ENCODE measurements around the gene CLDN34. TPM values are rescaled to one million over a fixed set of nuclear protein-coding genes. Genes with fewer than 3 reads are reported as not detected.

The CLDN34 gene
- total and polyA plus RNA-seq, 4 donors = 0.50 TPM; not detected in 3

- WGBS = 95% methylated on average over 3 of the region's 3 CpGs
- peaks cover 3 to 19% (median 5%) of the 10 kb centered on the region in 4 donors for H3K36me3 ChIP-seq (ENCODE audit: control insufficient read depth in 4 of 4, insufficient read depth in 3 of 4, low read depth in 1 of 4, low read length in 3 of 4)
- H3K9ac ChIP-seq (ENCODE audit: low read depth in 1 of 2, low read length in 2 of 2) = no peak overlapping the region
- no peaks in the 10 kb centered on the region for H3K27me3 ChIP-seq (ENCODE audit: control insufficient read depth in 4 of 4, insufficient read depth in 4 of 4, low read length in 3 of 4)
- H3K4me3 ChIP-seq (ENCODE audit: low read depth in 1 of 3, low read length in 3 of 3) = no peak overlapping the region
- TF ChIP-seq TAF1 (conservative IDR thresholded peaks at IDR 0.05) (no peak), HNF4A (conservative IDR thresholded peaks at IDR 0.05) (no peak), MAX (IDR thresholded peaks at IDR 0.05) (no peak), GABPA (IDR thresholded peaks at IDR 0.05 in 1 of 2, conservative IDR thresholded peaks at IDR 0.05 in 1 of 2) (no peak), NR2F2 (IDR thresholded peaks at IDR 0.05) (no peak), EGR1 (IDR thresholded peaks at IDR 0.05; ENCODE audit: low read depth in 2 of 2) (no peak)
- no peaks in the 10 kb centered on the region for H3K9me3 ChIP-seq (ENCODE audit: control insufficient read depth in 4 of 4, low read length in 3 of 4)
- H3K4me1 ChIP-seq (ENCODE audit: control insufficient read depth in 4 of 4, insufficient read depth in 4 of 4, low read length in 3 of 4) = no peaks in the 10 kb centered on the region
- no peak overlapping the region for H3K27ac ChIP-seq (ENCODE audit: low read depth in 1 of 2, low read length in 2 of 2)
- no peak for DNase-seq (ENCODE audit: low spot score)
These were observed 31.7 kb upstream of the CLDN34 start for GRCh38 chrX:9935436-9935835.

- Histone ChIP-seq H3K9me3 (ENCODE audit: control insufficient read depth in 4 of 4, low read length in 3 of 4) (no peaks in the 10 kb centered on the region), H3K36me3 (ENCODE audit: control insufficient read depth in 4 of 4, insufficient read depth in 3 of 4, low read depth in 1 of 4, low read length in 3 of 4) (peaks cover 3 to 18% (median 9%) of the 10 kb centered on the region in 4 donors), H3K9ac (ENCODE audit: low read depth in 1 of 2, low read length in 2 of 2) (no peak overlapping the region), H3K27ac (ENCODE audit: low read depth in 1 of 2, low read length in 2 of 2) (no peak overlapping the region), H3K27me3 (ENCODE audit: control insufficient read depth in 4 of 4, insufficient read depth in 4 of 4, low read length in 3 of 4) (no peaks in the 10 kb centered on the region), H3K4me1 (ENCODE audit: control insufficient read depth in 4 of 4, insufficient read depth in 4 of 4, low read length in 3 of 4) (no peaks in the 10 kb centered on the region), H3K4me3 (ENCODE audit: low read depth in 1 of 3, low read length in 3 of 3) (no peak overlapping the region)
- 92% methylated on average over 8 of the region's 8 CpGs for WGBS
- DNase-seq (ENCODE audit: low spot score) = no peak
- TF ChIP-seq NR2F2 (IDR thresholded peaks at IDR 0.05) (no peak), EGR1 (IDR thresholded peaks at IDR 0.05; ENCODE audit: low read depth in 2 of 2) (no peak), SP1 (IDR thresholded peaks at IDR 0.05) (no peak), YY1 (IDR thresholded peaks at IDR 0.05) (no peak), TAF1 (conservative IDR thresholded peaks at IDR 0.05) (no peak)
These were observed 29.4 kb upstream of the CLDN34 start for GRCh38 chrX:9937761-9938160.

GRCh38 chrX:9938516-9938915, 28.6 kb upstream of the CLDN34 start:
- H3K4me3 ChIP-seq (ENCODE audit: low read depth in 1 of 3, low read length in 3 of 3) = no peak overlapping the region
- H3K9ac ChIP-seq (ENCODE audit: low read depth in 1 of 2, low read length in 2 of 2) = no peak overlapping the region
- H3K4me1 ChIP-seq (ENCODE audit: control insufficient read depth in 4 of 4, insufficient read depth in 4 of 4, low read length in 3 of 4) = no peaks in the 10 kb centered on the region
- no peak overlapping the region for H3K27ac ChIP-seq (ENCODE audit: low read depth in 1 of 2, low read length in 2 of 2)
- H3K36me3 ChIP-seq (ENCODE audit: control insufficient read depth in 4 of 4, insufficient read depth in 3 of 4, low read depth in 1 of 4, low read length in 3 of 4) = peaks cover 3 to 18% (median 7%) of the 10 kb centered on the region in 4 donors
- 91% methylated on average over 7 of the region's 7 CpGs for WGBS
- no peaks in the 10 kb centered on the region for H3K9me3 ChIP-seq (ENCODE audit: control insufficient read depth in 4 of 4, low read length in 3 of 4)
- H3K27me3 ChIP-seq (ENCODE audit: control insufficient read depth in 4 of 4, insufficient read depth in 4 of 4, low read length in 3 of 4) = no peaks in the 10 kb centered on the region
- no peak for DNase-seq (ENCODE audit: low spot score)
- TF ChIP-seq NR2F2 (IDR thresholded peaks at IDR 0.05) (no peak), HNF4G (IDR thresholded peaks at IDR 0.05) (no peak), RAD21 (IDR thresholded peaks at IDR 0.05) (no peak), HNF4A (conservative IDR thresholded peaks at IDR 0.05) (no peak), SP1 (IDR thresholded peaks at IDR 0.05) (no peak), FOXA2 (IDR thresholded peaks at IDR 0.05) (no peak), ZBTB33 (IDR thresholded peaks at IDR 0.05) (no peak), GABPA (IDR thresholded peaks at IDR 0.05 in 1 of 2, conservative IDR thresholded peaks at IDR 0.05 in 1 of 2) (no peak), REST (IDR thresholded peaks at IDR 0.05) (no peak), EGR1 (IDR thresholded peaks at IDR 0.05; ENCODE audit: low read depth in 2 of 2) (no peak), TAF1 (conservative IDR thresholded peaks at IDR 0.05) (no peak)
- TF ChIP-seq, protein P1, sequence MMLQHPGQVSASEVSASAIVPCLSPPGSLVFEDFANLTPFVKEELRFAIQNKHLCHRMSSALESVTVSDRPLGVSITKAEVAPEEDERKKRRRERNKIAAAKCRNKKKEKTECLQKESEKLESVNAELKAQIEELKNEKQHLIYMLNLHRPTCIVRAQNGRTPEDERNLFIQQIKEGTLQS (IDR thresholded peaks at IDR 0.05) = no peak
